Measurements from ENCODE around the gene PADI4. TPM values are rescaled to one million over a fixed set of nuclear protein-coding genes. Genes with fewer than 3 reads are reported as not detected.

PADI4 gene
- total and polyA plus RNA-seq, 2 of the 8 experiments (the other 6 are each of a cell fraction or from before 2014, with no cell fraction given) = 0.29 TPM; not detected in 1

DNA sequence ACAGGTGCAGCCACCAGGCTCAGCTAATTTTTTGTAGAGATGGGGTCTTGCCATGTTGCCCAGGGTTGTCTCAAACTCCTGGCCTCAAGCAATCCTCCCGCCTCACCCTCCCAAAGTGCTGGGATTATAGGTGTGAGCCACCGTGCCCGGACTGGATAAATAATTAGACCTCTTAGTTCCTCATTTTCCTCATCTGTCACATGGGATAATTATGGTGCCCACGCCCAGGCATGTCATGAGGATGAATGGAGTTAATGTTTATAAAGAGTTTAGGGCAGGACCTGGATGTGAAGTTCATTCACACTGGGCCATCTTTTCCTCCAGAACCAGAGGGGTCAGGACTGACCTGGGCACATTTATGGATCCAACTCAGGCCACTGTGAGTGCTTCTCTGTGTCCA, 35.4 kb upstream of the PADI4 start (continued):
- TF ChIP-seq KDM1A (IDR thresholded peaks at IDR 0.05; ENCODE audit: borderline replicate concordance, low read length) (no peak), POU5F1 (IDR thresholded peaks at IDR 0.05; ENCODE audit: low read depth, low read length) (no peak), YY1 (IDR thresholded peaks at IDR 0.05; ENCODE audit: low read depth, low read length) (no peak)
- TF ChIP-seq, protein P1, sequence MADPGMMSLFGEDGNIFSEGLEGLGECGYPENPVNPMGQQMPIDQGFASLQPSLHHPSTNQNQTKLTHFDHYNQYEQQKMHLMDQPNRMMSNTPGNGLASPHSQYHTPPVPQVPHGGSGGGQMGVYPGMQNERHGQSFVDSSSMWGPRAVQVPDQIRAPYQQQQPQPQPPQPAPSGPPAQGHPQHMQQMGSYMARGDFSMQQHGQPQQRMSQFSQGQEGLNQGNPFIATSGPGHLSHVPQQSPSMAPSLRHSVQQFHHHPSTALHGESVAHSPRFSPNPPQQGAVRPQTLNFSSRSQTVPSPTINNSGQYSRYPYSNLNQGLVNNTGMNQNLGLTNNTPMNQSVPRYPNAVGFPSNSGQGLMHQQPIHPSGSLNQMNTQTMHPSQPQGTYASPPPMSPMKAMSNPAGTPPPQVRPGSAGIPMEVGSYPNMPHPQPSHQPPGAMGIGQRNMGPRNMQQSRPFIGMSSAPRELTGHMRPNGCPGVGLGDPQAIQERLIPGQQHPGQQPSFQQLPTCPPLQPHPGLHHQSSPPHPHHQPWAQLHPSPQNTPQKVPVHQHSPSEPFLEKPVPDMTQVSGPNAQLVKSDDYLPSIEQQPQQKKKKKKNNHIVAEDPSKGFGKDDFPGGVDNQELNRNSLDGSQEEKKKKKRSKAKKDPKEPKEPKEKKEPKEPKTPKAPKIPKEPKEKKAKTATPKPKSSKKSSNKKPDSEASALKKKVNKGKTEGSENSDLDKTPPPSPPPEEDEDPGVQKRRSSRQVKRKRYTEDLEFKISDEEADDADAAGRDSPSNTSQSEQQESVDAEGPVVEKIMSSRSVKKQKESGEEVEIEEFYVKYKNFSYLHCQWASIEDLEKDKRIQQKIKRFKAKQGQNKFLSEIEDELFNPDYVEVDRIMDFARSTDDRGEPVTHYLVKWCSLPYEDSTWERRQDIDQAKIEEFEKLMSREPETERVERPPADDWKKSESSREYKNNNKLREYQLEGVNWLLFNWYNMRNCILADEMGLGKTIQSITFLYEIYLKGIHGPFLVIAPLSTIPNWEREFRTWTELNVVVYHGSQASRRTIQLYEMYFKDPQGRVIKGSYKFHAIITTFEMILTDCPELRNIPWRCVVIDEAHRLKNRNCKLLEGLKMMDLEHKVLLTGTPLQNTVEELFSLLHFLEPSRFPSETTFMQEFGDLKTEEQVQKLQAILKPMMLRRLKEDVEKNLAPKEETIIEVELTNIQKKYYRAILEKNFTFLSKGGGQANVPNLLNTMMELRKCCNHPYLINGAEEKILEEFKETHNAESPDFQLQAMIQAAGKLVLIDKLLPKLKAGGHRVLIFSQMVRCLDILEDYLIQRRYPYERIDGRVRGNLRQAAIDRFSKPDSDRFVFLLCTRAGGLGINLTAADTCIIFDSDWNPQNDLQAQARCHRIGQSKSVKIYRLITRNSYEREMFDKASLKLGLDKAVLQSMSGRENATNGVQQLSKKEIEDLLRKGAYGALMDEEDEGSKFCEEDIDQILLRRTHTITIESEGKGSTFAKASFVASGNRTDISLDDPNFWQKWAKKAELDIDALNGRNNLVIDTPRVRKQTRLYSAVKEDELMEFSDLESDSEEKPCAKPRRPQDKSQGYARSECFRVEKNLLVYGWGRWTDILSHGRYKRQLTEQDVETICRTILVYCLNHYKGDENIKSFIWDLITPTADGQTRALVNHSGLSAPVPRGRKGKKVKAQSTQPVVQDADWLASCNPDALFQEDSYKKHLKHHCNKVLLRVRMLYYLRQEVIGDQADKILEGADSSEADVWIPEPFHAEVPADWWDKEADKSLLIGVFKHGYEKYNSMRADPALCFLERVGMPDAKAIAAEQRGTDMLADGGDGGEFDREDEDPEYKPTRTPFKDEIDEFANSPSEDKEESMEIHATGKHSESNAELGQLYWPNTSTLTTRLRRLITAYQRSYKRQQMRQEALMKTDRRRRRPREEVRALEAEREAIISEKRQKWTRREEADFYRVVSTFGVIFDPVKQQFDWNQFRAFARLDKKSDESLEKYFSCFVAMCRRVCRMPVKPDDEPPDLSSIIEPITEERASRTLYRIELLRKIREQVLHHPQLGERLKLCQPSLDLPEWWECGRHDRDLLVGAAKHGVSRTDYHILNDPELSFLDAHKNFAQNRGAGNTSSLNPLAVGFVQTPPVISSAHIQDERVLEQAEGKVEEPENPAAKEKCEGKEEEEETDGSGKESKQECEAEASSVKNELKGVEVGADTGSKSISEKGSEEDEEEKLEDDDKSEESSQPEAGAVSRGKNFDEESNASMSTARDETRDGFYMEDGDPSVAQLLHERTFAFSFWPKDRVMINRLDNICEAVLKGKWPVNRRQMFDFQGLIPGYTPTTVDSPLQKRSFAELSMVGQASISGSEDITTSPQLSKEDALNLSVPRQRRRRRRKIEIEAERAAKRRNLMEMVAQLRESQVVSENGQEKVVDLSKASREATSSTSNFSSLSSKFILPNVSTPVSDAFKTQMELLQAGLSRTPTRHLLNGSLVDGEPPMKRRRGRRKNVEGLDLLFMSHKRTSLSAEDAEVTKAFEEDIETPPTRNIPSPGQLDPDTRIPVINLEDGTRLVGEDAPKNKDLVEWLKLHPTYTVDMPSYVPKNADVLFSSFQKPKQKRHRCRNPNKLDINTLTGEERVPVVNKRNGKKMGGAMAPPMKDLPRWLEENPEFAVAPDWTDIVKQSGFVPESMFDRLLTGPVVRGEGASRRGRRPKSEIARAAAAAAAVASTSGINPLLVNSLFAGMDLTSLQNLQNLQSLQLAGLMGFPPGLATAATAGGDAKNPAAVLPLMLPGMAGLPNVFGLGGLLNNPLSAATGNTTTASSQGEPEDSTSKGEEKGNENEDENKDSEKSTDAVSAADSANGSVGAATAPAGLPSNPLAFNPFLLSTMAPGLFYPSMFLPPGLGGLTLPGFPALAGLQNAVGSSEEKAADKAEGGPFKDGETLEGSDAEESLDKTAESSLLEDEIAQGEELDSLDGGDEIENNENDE (IDR thresholded peaks at IDR 0.05; ENCODE audit: insufficient replicate concordance, low read length) = no peak
- TF ChIP-seq, protein P2, sequence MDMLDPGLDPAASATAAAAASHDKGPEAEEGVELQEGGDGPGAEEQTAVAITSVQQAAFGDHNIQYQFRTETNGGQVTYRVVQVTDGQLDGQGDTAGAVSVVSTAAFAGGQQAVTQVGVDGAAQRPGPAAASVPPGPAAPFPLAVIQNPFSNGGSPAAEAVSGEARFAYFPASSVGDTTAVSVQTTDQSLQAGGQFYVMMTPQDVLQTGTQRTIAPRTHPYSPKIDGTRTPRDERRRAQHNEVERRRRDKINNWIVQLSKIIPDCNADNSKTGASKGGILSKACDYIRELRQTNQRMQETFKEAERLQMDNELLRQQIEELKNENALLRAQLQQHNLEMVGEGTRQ (IDR thresholded peaks at IDR 0.05; ENCODE audit: low read length) = no peak

Measured in H1 (cell line).